Measurements from ENCODE around the gene CD19.

DNA sequence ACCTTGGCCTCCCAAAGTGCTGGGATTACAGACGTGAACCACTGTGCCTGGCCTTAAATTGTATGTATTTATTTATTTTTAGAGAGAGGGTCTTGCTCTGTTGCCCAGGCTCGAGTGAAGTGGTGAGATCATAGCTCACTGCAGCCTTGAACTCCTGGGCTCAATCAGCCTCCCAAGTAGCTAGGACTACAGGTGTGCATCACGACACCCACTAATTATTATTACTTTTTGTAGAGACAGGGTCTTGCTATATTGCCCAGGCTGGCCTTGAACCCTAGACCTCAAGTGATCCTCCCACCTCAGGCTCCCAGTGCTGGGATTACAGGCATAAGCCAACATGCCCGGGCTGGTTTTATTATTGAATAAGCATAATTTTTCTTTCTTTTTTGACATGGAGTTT, 14.9 kb downstream of the CD19 start:
- no peak for TF ChIP-seq FOXP2 (optimal IDR thresholded peaks at IDR 0.05; ENCODE audit: borderline replicate concordance, extremely low read depth, extremely low read length, insufficient read depth)
- TF ChIP-seq POLR2AphosphoS5 (IDR thresholded peaks at IDR 0.05; ENCODE audit: low read depth, low read length), result no peak
- TF ChIP-seq TAF1 (IDR thresholded peaks at IDR 0.05; ENCODE audit: borderline replicate concordance, insufficient read depth, low read length), result no peak
- TF ChIP-seq, protein P1, sequence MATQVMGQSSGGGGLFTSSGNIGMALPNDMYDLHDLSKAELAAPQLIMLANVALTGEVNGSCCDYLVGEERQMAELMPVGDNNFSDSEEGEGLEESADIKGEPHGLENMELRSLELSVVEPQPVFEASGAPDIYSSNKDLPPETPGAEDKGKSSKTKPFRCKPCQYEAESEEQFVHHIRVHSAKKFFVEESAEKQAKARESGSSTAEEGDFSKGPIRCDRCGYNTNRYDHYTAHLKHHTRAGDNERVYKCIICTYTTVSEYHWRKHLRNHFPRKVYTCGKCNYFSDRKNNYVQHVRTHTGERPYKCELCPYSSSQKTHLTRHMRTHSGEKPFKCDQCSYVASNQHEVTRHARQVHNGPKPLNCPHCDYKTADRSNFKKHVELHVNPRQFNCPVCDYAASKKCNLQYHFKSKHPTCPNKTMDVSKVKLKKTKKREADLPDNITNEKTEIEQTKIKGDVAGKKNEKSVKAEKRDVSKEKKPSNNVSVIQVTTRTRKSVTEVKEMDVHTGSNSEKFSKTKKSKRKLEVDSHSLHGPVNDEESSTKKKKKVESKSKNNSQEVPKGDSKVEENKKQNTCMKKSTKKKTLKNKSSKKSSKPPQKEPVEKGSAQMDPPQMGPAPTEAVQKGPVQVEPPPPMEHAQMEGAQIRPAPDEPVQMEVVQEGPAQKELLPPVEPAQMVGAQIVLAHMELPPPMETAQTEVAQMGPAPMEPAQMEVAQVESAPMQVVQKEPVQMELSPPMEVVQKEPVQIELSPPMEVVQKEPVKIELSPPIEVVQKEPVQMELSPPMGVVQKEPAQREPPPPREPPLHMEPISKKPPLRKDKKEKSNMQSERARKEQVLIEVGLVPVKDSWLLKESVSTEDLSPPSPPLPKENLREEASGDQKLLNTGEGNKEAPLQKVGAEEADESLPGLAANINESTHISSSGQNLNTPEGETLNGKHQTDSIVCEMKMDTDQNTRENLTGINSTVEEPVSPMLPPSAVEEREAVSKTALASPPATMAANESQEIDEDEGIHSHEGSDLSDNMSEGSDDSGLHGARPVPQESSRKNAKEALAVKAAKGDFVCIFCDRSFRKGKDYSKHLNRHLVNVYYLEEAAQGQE (IDR thresholded peaks at IDR 0.05; ENCODE audit: insufficient read depth in 1 of 2, low read depth in 2 of 2, low read length in 2 of 2), result no peak
